Measurements from ENCODE around the gene PRRT4.
A peak's percentile ranks its signal among the peaks of the same experiment; 100 is the strongest.

Gene PRRT4

GRCh38 chr7:128394904-128395496 lies 33.5 kb upstream of the PRRT4 start:
- DNase-seq: no peak

GRCh38 chr7:128393526-128394330 lies 32.2 kb upstream of the PRRT4 start:
- no peak for DNase-seq

- DNase-seq: no peak
Observed at GRCh38 chr7:128392446-128393327, 31.2 kb upstream of the PRRT4 start.

- no peak for DNase-seq
Observed at GRCh38 chr7:128391805-128392204, 30.3 kb upstream of the PRRT4 start.

GRCh38 chr7:128390871-128391565 lies 29.5 kb upstream of the PRRT4 start:
- no peak for DNase-seq

- DNase-seq: no peak
Observed at GRCh38 chr7:128389618-128390329, 28.3 kb upstream of the PRRT4 start.

GRCh38 chr7:128389085-128389617 lies 27.7 kb upstream of the PRRT4 start:
- no peak for DNase-seq

- DNase-seq: no peak
Observed at GRCh38 chr7:128388145-128388485, 26.6 kb upstream of the PRRT4 start.

- DNase-seq: peak; percentile 55
Observed at GRCh38 chr7:128387216-128388144, 26.0 kb upstream of the PRRT4 start.

- DNase-seq: no peak
Observed at GRCh38 chr7:128385988-128386925, 24.8 kb upstream of the PRRT4 start.

- no peak for DNase-seq
Observed at GRCh38 chr7:128384726-128385125, 23.2 kb upstream of the PRRT4 start.

GRCh38 chr7:128383776-128384175 lies 22.3 kb upstream of the PRRT4 start:
- DNase-seq: no peak

- no peak for DNase-seq
Observed at GRCh38 chr7:128381161-128381821, 19.8 kb upstream of the PRRT4 start.

GRCh38 chr7:128380483-128381106 lies 19.1 kb upstream of the PRRT4 start:
- DNase-seq: no peak

- no peak for DNase-seq
Observed at GRCh38 chr7:128379900-128380479, 18.5 kb upstream of the PRRT4 start.

GRCh38 chr7:128378637-128379036 lies 17.1 kb upstream of the PRRT4 start:
- DNase-seq: no peak

- no peak for DNase-seq
Observed at GRCh38 chr7:128376077-128376476, 14.6 kb upstream of the PRRT4 start.

GRCh38 chr7:128374041-128374440 lies 12.6 kb upstream of the PRRT4 start:
- no peak for DNase-seq

Data from NK-92 treated with Interleukin-12 subunit alpha and Interleukin-12 subunit beta, amount 100 ng/mL, for 24 hours (cell line).